Measurements from ENCODE around the gene EPOP.

DNA sequence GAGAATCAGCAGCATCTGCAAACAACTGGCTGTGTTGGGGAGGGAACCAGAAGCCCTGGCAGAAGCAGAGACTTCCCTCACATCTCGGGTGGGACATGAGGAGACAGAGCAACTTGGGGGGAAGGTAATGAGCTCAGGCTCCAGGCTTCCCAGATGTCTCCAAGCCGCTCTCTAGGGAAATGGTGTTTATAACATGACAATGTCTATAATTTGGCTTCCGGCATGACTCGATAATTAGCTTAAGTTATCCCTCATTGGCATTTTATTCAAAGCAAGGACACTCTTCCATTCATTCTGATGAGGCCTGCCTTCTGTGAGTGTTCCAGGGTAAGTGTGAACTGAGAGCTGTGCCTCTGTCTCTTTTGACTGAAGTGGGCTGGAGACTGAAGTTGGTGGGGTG lies 15.6 kb upstream of the EPOP start:
- TF ChIP-seq, protein P1, sequence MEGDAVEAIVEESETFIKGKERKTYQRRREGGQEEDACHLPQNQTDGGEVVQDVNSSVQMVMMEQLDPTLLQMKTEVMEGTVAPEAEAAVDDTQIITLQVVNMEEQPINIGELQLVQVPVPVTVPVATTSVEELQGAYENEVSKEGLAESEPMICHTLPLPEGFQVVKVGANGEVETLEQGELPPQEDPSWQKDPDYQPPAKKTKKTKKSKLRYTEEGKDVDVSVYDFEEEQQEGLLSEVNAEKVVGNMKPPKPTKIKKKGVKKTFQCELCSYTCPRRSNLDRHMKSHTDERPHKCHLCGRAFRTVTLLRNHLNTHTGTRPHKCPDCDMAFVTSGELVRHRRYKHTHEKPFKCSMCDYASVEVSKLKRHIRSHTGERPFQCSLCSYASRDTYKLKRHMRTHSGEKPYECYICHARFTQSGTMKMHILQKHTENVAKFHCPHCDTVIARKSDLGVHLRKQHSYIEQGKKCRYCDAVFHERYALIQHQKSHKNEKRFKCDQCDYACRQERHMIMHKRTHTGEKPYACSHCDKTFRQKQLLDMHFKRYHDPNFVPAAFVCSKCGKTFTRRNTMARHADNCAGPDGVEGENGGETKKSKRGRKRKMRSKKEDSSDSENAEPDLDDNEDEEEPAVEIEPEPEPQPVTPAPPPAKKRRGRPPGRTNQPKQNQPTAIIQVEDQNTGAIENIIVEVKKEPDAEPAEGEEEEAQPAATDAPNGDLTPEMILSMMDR (IDR thresholded peaks at IDR 0.05; ENCODE audit: low read depth, low read length) = no peak
- no peak for TF ChIP-seq EZH2phosphoT487 (IDR thresholded peaks at IDR 0.05; ENCODE audit: low read depth)

All from OCI-LY3 (cell line).